GM21619 (cell line): Measurements from ENCODE around the gene IL1RL2.

Experiments
- ATAC-seq: cut with Tn5 transposase; IDR thresholded peaks from one replicate; pipeline ENCODE4 v1.9.1; 2021; ENCODE audit not compliant: unreplicated experiment

The IL1RL2 gene

GRCh38 chr2:102193074-102193473 lies 6.3 kb downstream of the IL1RL2 start:
- no peak for ATAC-seq

GRCh38 chr2:102194609-102195268 lies 7.9 kb downstream of the IL1RL2 start:
- ATAC-seq: no peak

GRCh38 chr2:102197389-102198137 lies 10.7 kb downstream of the IL1RL2 start:
- no peak for ATAC-seq

- ATAC-seq: no peak
Observed at GRCh38 chr2:102200539-102200938, 13.7 kb downstream of the IL1RL2 start.

GRCh38 chr2:102204638-102205037 lies 17.8 kb downstream of the IL1RL2 start:
- ATAC-seq: no peak

GRCh38 chr2:102206666-102207341 lies 20.0 kb downstream of the IL1RL2 start:
- no peak for ATAC-seq

- ATAC-seq: no peak
Observed at GRCh38 chr2:102208774-102209173, 22.0 kb downstream of the IL1RL2 start.

- ATAC-seq: no peak
Observed at GRCh38 chr2:102209474-102209873, 22.7 kb downstream of the IL1RL2 start.

- no peak for ATAC-seq
Observed at GRCh38 chr2:102217032-102217431, 30.2 kb downstream of the IL1RL2 start.

- ATAC-seq: no peak
Observed at GRCh38 chr2:102224824-102225739, 38.3 kb downstream of the IL1RL2 start.

GRCh38 chr2:102226171-102226570 lies 39.3 kb downstream of the IL1RL2 start:
- ATAC-seq: no peak

- ATAC-seq: no peak
Observed at GRCh38 chr2:102226612-102227391, 40.0 kb downstream of the IL1RL2 start.

- ATAC-seq: no peak
Observed at GRCh38 chr2:102229141-102229769, 42.4 kb downstream of the IL1RL2 start.

- ATAC-seq: no peak
Observed at GRCh38 chr2:102230410-102230909, 43.6 kb downstream of the IL1RL2 start.

- ATAC-seq: no peak
Observed at GRCh38 chr2:102233132-102233884, 46.5 kb downstream of the IL1RL2 start.

- no peak for ATAC-seq
Observed at GRCh38 chr2:102235042-102235473, 48.2 kb downstream of the IL1RL2 start.

- no peak for ATAC-seq
Observed at GRCh38 chr2:102235491-102235890, 48.7 kb downstream of the IL1RL2 start.

GRCh38 chr2:102236132-102236531 lies 49.3 kb downstream of the IL1RL2 start:
- no peak for ATAC-seq

GRCh38 chr2:102237176-102237575 lies 50.4 kb downstream of the IL1RL2 start:
- no peak for ATAC-seq
